Ectodermal cell (in vitro differentiated cells): ENCODE results near the gene DEDD.

Experiments used
- H3K27ac ChIP-seq: 2 replicates; pipeline ENCODE4 v1.7.0; 2013; ENCODE audit warnings: mild to moderate bottlenecking, low read depth, low read length; ENCODE audit not compliant: insufficient read depth, poor library complexity, severe bottlenecking
- H3K27me3 ChIP-seq: 2 replicates; pipeline ENCODE4 v1.7.0; 2013; ENCODE audit warnings: mild to moderate bottlenecking, low read length; ENCODE audit not compliant: insufficient read depth, control insufficient read depth, poor library complexity, severe bottlenecking
- H3K36me3 ChIP-seq: one replicate; pipeline ENCODE4 v1.7.0; 2013; ENCODE audit warnings: low read length; ENCODE audit not compliant: control insufficient read depth, insufficient read depth
- H3K4me1 ChIP-seq: one replicate; pipeline ENCODE4 v1.7.0; 2013; ENCODE audit warnings: low read length; ENCODE audit not compliant: control insufficient read depth, insufficient read depth
- H3K4me3 ChIP-seq: 2 replicates; pipeline ENCODE4 v1.7.0; 2013; ENCODE audit warnings: low read depth, low read length, control low read depth; ENCODE audit not compliant: insufficient read depth
- H3K9me3 ChIP-seq: 2 replicates; pipeline ENCODE4 v1.7.0; 2013; ENCODE audit warnings: mild to moderate bottlenecking, low read length, moderate library complexity; ENCODE audit not compliant: control insufficient read depth
- WGBS, 2 experiments: methylation state at CpG; one replicate each; pipeline ENCODE4 v1.1.7; 2013; ENCODE audit warnings: missing lambda C conversion rate in 2 of 2; 5-methylcytosine and 5-hydroxymethylcytosine counted together

The DEDD gene

DNA sequence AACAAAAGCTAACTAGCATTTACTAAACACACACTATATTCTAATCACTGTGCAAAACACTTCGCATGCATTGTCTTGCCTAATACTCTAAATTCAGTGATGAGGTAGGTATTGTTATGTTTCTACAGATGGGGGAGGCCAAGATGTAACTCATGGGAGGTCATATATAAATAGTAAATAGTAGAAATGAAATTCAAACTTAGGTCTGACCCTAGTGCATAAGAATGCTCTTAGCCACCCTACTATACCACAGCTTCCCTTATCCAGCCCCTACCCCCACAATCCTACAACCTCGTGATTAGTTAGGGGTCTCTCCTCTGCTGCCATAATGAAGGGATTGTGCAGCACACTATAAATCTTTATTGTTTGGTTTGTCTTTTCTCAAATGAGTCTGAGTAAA, 17.9 kb downstream of the DEDD start:
- no peak overlapping the region for H3K27ac ChIP-seq
- WGBS, 2 experiments, result 81 to 100% methylated on average over 1 to 2 of the region's 2 CpGs
- no peak overlapping the region for H3K4me3 ChIP-seq
- no peaks in the 10 kb centered on the region for H3K9me3 ChIP-seq
- H3K4me1 ChIP-seq, result peaks cover 12% of the 10 kb centered on the region
- no peaks in the 10 kb centered on the region for H3K36me3 ChIP-seq
- H3K27me3 ChIP-seq, result no peaks in the 10 kb centered on the region

DNA sequence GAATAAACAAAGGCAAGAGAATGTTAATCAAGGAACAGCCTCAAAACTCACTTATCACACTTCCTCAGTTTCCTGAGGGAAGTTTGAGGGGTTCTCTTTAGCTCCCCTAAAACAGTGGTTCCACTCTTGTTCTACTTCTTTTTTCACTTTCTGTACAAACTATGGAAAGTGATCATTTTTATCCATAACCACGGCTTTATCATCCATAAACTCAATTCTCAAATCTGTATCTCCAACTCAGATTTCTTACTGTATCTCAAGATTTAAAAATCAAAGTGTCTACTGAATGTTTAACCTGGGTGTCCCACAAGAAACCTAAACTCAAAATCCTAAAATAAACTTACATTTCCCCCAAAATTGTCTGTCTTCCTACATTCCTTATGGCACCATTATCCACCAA, 18.6 kb downstream of the DEDD start:
- WGBS, 2 experiments, result 79 to 93% methylated on average over 1 of the region's 1 CpG
- Histone ChIP-seq H3K36me3 (no peaks in the 10 kb centered on the region), H3K4me1 (peaks cover 5% of the 10 kb centered on the region), H3K4me3 (no peak overlapping the region), H3K27me3 (no peaks in the 10 kb centered on the region), H3K9me3 (no peaks in the 10 kb centered on the region), H3K27ac (no peak overlapping the region)

DNA sequence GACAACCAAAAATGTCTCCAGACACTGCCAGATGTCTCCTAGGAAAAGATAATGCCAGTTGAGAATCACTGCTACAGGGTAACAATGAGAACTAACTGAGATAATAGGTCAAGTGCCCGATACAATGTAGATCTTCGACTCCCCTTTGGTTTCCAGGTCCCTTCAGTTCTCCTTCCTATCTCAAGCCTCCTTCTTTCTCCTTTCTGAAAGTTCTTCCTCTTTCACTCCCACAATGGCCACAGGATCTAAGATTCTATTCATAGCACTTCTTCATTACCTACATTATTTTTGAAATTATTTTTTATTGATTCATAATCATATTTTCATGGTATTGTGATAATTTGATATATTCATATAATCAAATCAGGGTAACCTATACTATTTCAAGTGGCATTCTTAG, 20.9 kb downstream of the DEDD start:
- H3K9me3 ChIP-seq, result no peaks in the 10 kb centered on the region
- no peaks in the 10 kb centered on the region for H3K4me1 ChIP-seq
- WGBS, 2 experiments, result 95 to 96% methylated on average over 2 of the region's 2 CpGs
- H3K4me3 ChIP-seq, result no peak overlapping the region
- H3K27ac ChIP-seq, result no peak overlapping the region
- H3K36me3 ChIP-seq, result no peaks in the 10 kb centered on the region
- H3K27me3 ChIP-seq, result no peaks in the 10 kb centered on the region

DNA sequence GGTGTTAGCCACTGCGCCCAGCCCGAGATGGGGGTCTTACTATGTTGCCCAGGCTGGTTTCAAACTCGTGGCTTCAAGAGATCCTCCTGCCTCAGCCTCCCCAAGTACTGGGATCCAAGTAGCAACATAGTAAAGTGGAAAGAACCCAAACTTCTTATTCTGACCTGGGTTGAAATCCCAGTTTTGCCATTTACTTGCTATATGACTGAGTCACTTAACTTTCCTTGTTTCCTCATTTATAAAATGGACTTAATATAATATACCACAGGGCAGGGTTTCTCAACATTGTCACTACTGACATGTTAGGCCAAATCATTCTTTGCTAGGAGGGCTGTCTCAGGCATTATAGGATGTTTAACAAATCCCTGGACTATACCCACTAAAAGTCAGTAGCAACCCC, 21.4 kb downstream of the DEDD start:
- no peaks in the 10 kb centered on the region for H3K4me1 ChIP-seq
- H3K9me3 ChIP-seq, result no peaks in the 10 kb centered on the region
- H3K27ac ChIP-seq, result no peak overlapping the region
- 94 to 96% methylated on average over 3 of the region's 3 CpGs for WGBS, 2 experiments
- no peak overlapping the region for H3K4me3 ChIP-seq
- H3K27me3 ChIP-seq, result no peaks in the 10 kb centered on the region
- no peaks in the 10 kb centered on the region for H3K36me3 ChIP-seq

DNA sequence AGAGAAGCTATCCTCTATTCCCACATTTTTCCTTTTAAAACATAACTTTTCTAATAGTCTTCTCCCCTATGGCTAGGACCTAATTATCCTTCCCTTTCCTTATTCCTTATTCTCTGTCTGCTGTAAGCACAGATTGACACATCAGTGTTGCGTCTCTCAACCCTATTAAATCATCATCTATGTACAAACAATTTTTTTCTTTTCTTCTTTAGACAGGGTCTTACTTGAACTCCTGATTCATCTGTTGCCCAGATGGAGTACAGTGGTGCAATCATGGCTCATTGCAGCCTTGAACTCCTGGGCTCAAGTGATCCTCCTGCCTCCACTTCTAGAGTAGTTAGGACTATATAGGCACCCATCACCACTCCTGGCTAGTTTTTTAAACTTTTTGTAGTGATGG, 26.0 kb downstream of the DEDD start:
- Histone ChIP-seq H3K9me3 (no peaks in the 10 kb centered on the region), H3K4me1 (no peaks in the 10 kb centered on the region), H3K36me3 (no peaks in the 10 kb centered on the region), H3K4me3 (no peak overlapping the region), H3K27me3 (no peaks in the 10 kb centered on the region), H3K27ac (no peak overlapping the region)
- 90 to 91% methylated on average over 1 of the region's 1 CpG for WGBS, 2 experiments

DNA sequence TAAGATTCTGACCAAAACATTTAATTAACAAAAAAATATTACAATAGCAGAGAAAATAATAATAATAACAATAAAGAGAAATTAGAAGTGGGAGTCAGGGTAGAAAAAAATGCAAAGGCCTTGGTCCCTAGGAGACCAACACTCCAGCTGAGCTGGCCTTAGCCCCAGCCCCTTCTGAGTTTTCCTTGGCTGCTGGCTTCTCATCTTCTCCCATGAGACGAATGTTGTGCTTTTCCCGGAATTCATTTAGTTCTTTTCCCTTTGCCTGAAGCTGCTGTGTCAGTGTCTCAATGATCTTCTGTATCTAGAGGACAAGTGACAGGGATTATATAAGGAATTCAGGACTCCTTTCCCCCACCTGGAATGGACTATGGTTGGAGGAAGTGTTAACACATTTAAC, 31.9 kb downstream of the DEDD start:
- Histone ChIP-seq H3K27ac (no peak overlapping the region), H3K4me3 (no peak overlapping the region), H3K36me3 (peaks cover 4% of the 10 kb centered on the region), H3K4me1 (no peaks in the 10 kb centered on the region), H3K9me3 (no peaks in the 10 kb centered on the region), H3K27me3 (no peaks in the 10 kb centered on the region)
- 87 to 93% methylated on average over 2 of the region's 2 CpGs for WGBS, 2 experiments

DNA sequence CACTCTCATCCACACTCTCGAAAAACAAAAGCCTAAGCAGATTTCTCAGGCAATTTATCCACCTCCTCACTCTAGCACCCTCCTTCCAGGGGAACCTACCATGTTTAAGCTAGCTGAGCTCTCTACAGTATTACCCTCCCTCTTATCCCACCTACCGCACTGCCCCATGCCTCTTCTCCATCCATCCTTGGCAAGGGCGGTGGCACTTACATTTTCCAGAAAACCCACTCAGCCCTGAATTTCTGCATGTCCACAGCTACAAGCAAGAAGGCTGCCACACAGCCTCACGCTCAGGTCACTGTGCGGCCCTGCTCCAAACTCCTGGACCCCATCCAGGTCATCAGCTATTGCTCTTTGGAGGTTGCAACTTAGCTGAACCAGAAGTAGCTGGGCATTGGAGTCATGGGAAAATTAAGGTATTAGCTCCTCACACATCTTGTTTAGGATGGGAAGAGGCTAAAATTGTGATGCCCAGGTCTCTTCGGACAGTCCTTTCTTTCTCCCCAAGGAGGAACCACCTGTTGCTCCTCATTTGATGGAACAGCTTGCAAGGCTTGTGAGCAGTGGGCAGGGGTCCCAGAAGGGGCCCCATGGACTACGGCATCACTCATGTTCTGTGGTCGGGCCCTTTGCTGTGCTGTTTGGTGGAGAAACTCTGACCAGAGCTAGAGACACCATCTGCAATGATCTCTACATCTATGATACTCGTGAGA, 33.2 kb downstream of the DEDD start:
- no peaks in the 10 kb centered on the region for H3K4me1 ChIP-seq
- no peaks in the 10 kb centered on the region for H3K27me3 ChIP-seq
- H3K4me3 ChIP-seq, result peak overlapping the region; percentile 96
- no peaks in the 10 kb centered on the region for H3K9me3 ChIP-seq
- WGBS, 2 experiments, result 90 to 91% methylated on average over 9 of the region's 9 CpGs
- peaks cover 4% of the 10 kb centered on the region for H3K36me3 ChIP-seq
- no peak overlapping the region for H3K27ac ChIP-seq

DNA sequence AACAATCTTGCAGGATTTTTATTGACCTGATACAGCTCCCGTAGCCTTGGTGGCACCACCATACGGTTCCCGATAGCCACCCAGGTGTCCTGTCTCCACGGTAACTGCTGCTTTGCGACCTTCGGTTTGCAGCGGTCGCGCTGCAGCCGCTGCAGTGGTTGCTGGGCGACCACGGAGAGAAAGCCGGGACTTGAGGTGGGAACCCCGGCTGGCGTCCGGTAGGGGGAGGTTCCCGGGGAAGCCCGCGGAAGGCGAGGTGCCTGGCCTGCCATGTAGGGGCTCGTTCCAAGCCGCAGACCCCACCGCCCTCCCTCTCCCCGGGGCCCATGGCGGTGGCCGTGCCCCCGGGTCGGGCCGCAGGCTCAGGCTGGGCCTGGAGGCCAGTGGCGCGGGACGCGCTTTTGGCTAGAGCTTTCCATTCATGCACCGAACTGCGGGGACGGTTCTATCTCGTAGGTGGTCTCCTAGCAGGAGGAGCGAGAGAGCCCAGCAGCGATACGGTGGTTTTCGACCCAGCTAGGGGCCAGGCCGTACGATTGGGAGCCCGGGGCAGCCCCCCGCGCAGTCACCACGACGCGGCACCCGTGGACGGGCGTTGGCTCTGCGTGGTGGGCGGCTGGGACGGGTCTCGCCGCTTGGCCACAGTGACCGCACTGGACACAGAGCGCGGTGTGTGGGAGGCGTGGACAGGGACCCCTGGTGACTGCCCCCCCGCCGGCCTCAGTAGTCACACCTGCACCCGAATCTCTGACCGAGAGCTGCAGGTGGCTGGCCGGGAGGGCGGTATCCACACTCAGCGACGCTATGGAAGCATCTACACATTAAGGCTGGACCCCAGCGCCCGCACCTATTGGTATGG, 34.0 kb downstream of the DEDD start, which contains the start of gene KLHDC9:
TSS of gene KLHDC9 (plus strand) at position 152 of the 859 bp plus-strand sequence. CDS start at position 327, 175 bp downstream.
- Histone ChIP-seq H3K36me3 (peaks cover 4% of the 10 kb centered on the region), H3K27ac (peak within 1 kb of the TSS; percentile 76), H3K4me1 (no peaks in the 10 kb centered on the region), H3K4me3 (peak within 1 kb of the TSS; percentile 96), H3K27me3 (no peaks in the 10 kb centered on the region), H3K9me3 (no peaks in the 10 kb centered on the region)
- 3 to 4% methylated on average over 71 of the region's 71 CpGs for WGBS, 2 experiments

DNA sequence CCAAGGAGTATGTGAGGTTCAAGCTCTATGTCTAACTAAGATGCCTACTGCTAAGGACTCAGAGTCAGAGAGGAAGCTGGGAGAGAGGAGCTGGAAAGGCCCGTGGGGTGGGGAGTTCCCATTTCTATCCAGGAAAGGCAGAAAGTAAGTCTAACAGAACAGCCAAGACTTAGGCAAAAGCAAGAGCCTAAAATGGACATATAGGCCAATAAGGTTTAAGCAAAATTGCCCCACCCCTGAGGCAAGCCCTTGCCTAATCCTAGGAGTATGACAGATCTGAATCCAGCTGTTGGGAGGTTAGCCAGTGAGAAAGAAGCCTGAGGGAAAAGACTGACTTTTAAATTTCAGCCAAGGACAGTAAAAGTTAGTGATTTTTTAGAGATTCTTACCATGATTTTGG, 35.9 kb downstream of the DEDD start:
- H3K27ac ChIP-seq, result no peak overlapping the region
- H3K36me3 ChIP-seq, result peaks cover 4% of the 10 kb centered on the region
- 87 to 89% methylated on average over 1 of the region's 1 CpG for WGBS, 2 experiments
- no peaks in the 10 kb centered on the region for H3K27me3 ChIP-seq
- no peaks in the 10 kb centered on the region for H3K9me3 ChIP-seq
- H3K4me1 ChIP-seq, result no peaks in the 10 kb centered on the region
- H3K4me3 ChIP-seq, result no peak overlapping the region

DNA sequence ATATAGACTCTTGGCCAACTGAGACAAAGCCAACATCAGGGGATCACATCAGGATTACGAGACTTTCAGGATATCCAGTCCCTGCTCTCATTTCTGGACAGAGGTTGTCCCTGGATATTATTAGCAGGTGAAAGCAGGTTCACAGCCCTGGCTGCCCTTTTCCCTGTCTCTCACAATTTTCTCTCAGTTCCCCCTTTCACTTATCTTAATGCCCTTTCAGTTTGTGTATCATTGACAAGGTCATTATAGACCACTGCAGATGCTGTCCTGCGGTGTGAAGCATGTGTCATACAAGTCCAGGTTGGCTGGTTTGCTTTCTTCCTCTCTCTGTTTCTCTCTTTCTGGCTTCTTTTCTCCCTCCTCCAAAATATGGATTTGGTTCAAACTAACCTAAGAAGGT, 36.5 kb downstream of the DEDD start:
- Histone ChIP-seq H3K4me1 (no peaks in the 10 kb centered on the region), H3K27ac (no peak overlapping the region), H3K27me3 (no peaks in the 10 kb centered on the region), H3K9me3 (no peaks in the 10 kb centered on the region), H3K4me3 (no peak overlapping the region), H3K36me3 (peaks cover 4% of the 10 kb centered on the region)
- WGBS, 2 experiments, result 71 to 75% methylated on average over 2 of the region's 2 CpGs
